CD4-positive, CD25-positive, alpha-beta regulatory T cell (primary cell): ENCODE measurements around the gene SPINT2. TPM values are rescaled to one million over a fixed set of nuclear protein-coding genes. Genes with fewer than 3 reads are reported as not detected.

Experiments
- ATAC-seq, 2 donors: fragments of 150-1000 bp; cut with Tn5 transposase; one replicate each; pipeline ENCODE4 v1.10.0; 2021; ENCODE audit warnings: low read depth in 2 of 2, moderate number of reproducible peaks in 2 of 2, moderate library complexity in 1 of 2
- DNase-seq, 3 donors: peaks; one replicate each; pipeline versions ENCODE4 v3.0.0 to v3.0.0-alpha.2; 2012 to 2022; ENCODE audit warnings: mixed read lengths in 1 of 3
- H3K27ac ChIP-seq: one replicate; pipeline ENCODE4 v1.7.0; 2013; ENCODE audit warnings: mild to moderate bottlenecking, low read length; ENCODE audit not compliant: insufficient read depth, poor library complexity, severe bottlenecking
- H3K27me3 ChIP-seq: one replicate; pipeline ENCODE4 v1.7.0; 2013; ENCODE audit warnings: low read length; ENCODE audit not compliant: control insufficient read depth, insufficient read depth
- H3K36me3 ChIP-seq: one replicate; pipeline ENCODE4 v1.7.0; 2013; ENCODE audit warnings: mild to moderate bottlenecking, low read length, moderate library complexity; ENCODE audit not compliant: control insufficient read depth, insufficient read depth
- H3K4me1 ChIP-seq: 2 replicates; pipeline ENCODE4 v1.7.0; 2013; ENCODE audit warnings: mild to moderate bottlenecking, low read length; ENCODE audit not compliant: insufficient read depth, control insufficient read depth, poor library complexity, severe bottlenecking
- H3K4me3 ChIP-seq: one replicate; pipeline ENCODE4 v1.7.0; 2013; ENCODE audit warnings: low read depth, mild to moderate bottlenecking, low read length, moderate library complexity
- H3K9me3 ChIP-seq, 2 experiments: 1 replicate in 1 of 2; 2 replicates in 1 of 2; pipeline ENCODE4 v1.7.0; 2013; ENCODE audit warnings: low read length in 2 of 2, mild to moderate bottlenecking in 1 of 2, moderate library complexity in 1 of 2; ENCODE audit not compliant: control insufficient read depth in 2 of 2
- H3K27ac Mint-ChIP-seq, 3 donors: one replicate each; pipeline ENCODE4 v1.8.0; 2020 to 2022; ENCODE audit warnings: mild to moderate bottlenecking in 3 of 3, mixed read lengths in 3 of 3, moderate library complexity in 2 of 3
- H3K27me3 Mint-ChIP-seq: one replicate; pipeline ENCODE4 v1.8.0; 2022; ENCODE audit warnings: mild to moderate bottlenecking, mixed read lengths
- H3K36me3 Mint-ChIP-seq: one replicate; pipeline ENCODE4 v1.8.0; 2020; ENCODE audit warnings: mixed read lengths
- H3K4me1 Mint-ChIP-seq, 4 donors: one replicate each; pipeline ENCODE4 v1.8.0; 2020 to 2022; ENCODE audit warnings: mixed read lengths in 4 of 4, mild to moderate bottlenecking in 1 of 4
- H3K4me3 Mint-ChIP-seq, 4 donors: one replicate each; pipeline ENCODE4 v1.8.0; 2020 to 2022; ENCODE audit warnings: mild to moderate bottlenecking in 4 of 4, mixed read lengths in 4 of 4, moderate library complexity in 3 of 4
- H3K9me3 Mint-ChIP-seq, 7 donors: one replicate each; pipeline ENCODE4 v1.8.0; 2020 to 2022; ENCODE audit warnings: mixed read lengths in 7 of 7, mild to moderate bottlenecking in 3 of 7, moderate library complexity in 2 of 7
- polyA plus RNA-seq, 4 donors: library from polyadenylated mRNA; unstranded; fragments of 300-500 nt; fragmentation: Illumina TruSeq; gene quantifications; one replicate each; pipeline ENCODE4 v1.2.3, GENCODE V29; 2021
- total RNA-seq: library from RNA; stranded (reverse); gene quantifications from one replicate; pipeline ENCODE4 v1.2.3, GENCODE V29; 2022

Gene SPINT2
- total and polyA plus RNA-seq, 5 donors from 2014 or later, result 15.6 to 70.4 (median 40.0) TPM

GRCh38 chr19:38294090-38294489 is 29.7 kb downstream of the SPINT2 start:
- H3K36me3 Mint-ChIP-seq, result peaks cover 12% of the 10 kb centered on the region
- Histone ChIP-seq H3K4me3 (no peak overlapping the region), H3K36me3 (no peaks in the 10 kb centered on the region), H3K27me3 (no peaks in the 10 kb centered on the region), H3K4me1 (no peaks in the 10 kb centered on the region), H3K9me3 (no peaks in the 10 kb centered on the region), H3K27ac (no peak overlapping the region)
- H3K9me3 Mint-ChIP-seq, result no peaks in the 10 kb centered on the region
- no peak overlapping the region for H3K4me3 Mint-ChIP-seq
- H3K27ac Mint-ChIP-seq, result no peak overlapping the region
- DNase-seq (no peak), ATAC-seq (no peak)
- no peaks in the 10 kb centered on the region for H3K4me1 Mint-ChIP-seq
- H3K27me3 Mint-ChIP-seq, result no peaks in the 10 kb centered on the region

- H3K27ac Mint-ChIP-seq, result no peak overlapping the region
- H3K4me1 Mint-ChIP-seq, result no peaks in the 10 kb centered on the region
- no peaks in the 10 kb centered on the region for H3K9me3 ChIP-seq
- no peak overlapping the region for H3K27ac ChIP-seq
- DNase-seq, result no peak
- H3K4me3 Mint-ChIP-seq, result no peak overlapping the region
- ATAC-seq, result no peak
- no peaks in the 10 kb centered on the region for H3K4me1 ChIP-seq
- H3K27me3 ChIP-seq, result no peaks in the 10 kb centered on the region
- H3K36me3 Mint-ChIP-seq, result no peaks in the 10 kb centered on the region
- no peaks in the 10 kb centered on the region for H3K36me3 ChIP-seq
- no peaks in the 10 kb centered on the region for H3K9me3 Mint-ChIP-seq
- H3K27me3 Mint-ChIP-seq, result no peaks in the 10 kb centered on the region
- no peak overlapping the region for H3K4me3 ChIP-seq
Observed at GRCh38 chr19:38298821-38299680, 34.7 kb downstream of the SPINT2 start.

GRCh38 chr19:38303517-38304351 is 39.4 kb downstream of the SPINT2 start, which contains the start of gene C19orf33:
C19orf33 (plus strand) TSS chr19:38304251; CDS start chr19:38304262, 11 bp downstream.
- Histone ChIP-seq H3K9me3 (no peaks in the 10 kb centered on the region), H3K36me3 (peaks cover 7% of the 10 kb centered on the region), H3K27ac (no peak within 1 kb of the TSS), H3K27me3 (no peaks in the 10 kb centered on the region), H3K4me3 (no peak within 1 kb of the TSS), H3K4me1 (no peaks in the 10 kb centered on the region)
- peaks cover 0 to 1% (median 0%) of the 10 kb centered on the region in 7 donors for H3K9me3 Mint-ChIP-seq
- DNase-seq, result no peak
- ATAC-seq, result no peak
- no peak within 1 kb of the TSS for H3K4me3 Mint-ChIP-seq
- no peak within 1 kb of the TSS for H3K27ac Mint-ChIP-seq
- peaks cover 8% of the 10 kb centered on the region for H3K36me3 Mint-ChIP-seq
- H3K4me1 Mint-ChIP-seq, result no peaks in the 10 kb centered on the region
- H3K27me3 Mint-ChIP-seq, result no peaks in the 10 kb centered on the region

- no peak overlapping the region for H3K4me3 Mint-ChIP-seq
- no peaks in the 10 kb centered on the region for H3K27me3 ChIP-seq
- H3K27me3 Mint-ChIP-seq, result no peaks in the 10 kb centered on the region
- H3K9me3 Mint-ChIP-seq, result peaks cover 0 to 1% (median 0%) of the 10 kb centered on the region in 7 donors
- H3K36me3 ChIP-seq, result peaks cover 9% of the 10 kb centered on the region
- ATAC-seq, result no peak
- H3K4me3 ChIP-seq, result no peak overlapping the region
- no peaks in the 10 kb centered on the region for H3K9me3 ChIP-seq
- H3K4me1 Mint-ChIP-seq, result no peaks in the 10 kb centered on the region
- no peaks in the 10 kb centered on the region for H3K4me1 ChIP-seq
- H3K36me3 Mint-ChIP-seq, result peaks cover 8% of the 10 kb centered on the region
- DNase-seq, result no peak
- H3K27ac ChIP-seq, result no peak overlapping the region
- no peak overlapping the region for H3K27ac Mint-ChIP-seq
Observed at GRCh38 chr19:38304352-38304865, 40.0 kb downstream of the SPINT2 start.

GRCh38 chr19:38304866-38305429 is 40.6 kb downstream of the SPINT2 start:
- no peak overlapping the region for H3K4me3 Mint-ChIP-seq
- Histone ChIP-seq H3K36me3 (peaks cover 9% of the 10 kb centered on the region), H3K27ac (no peak overlapping the region), H3K27me3 (no peaks in the 10 kb centered on the region), H3K4me3 (no peak overlapping the region), H3K9me3 (no peaks in the 10 kb centered on the region), H3K4me1 (no peaks in the 10 kb centered on the region)
- H3K27me3 Mint-ChIP-seq, result no peaks in the 10 kb centered on the region
- peaks cover 8% of the 10 kb centered on the region for H3K36me3 Mint-ChIP-seq
- H3K9me3 Mint-ChIP-seq, result peaks cover 0 to 1% (median 0%) of the 10 kb centered on the region in 7 donors
- DNase-seq (no peak), ATAC-seq (no peak)
- H3K4me1 Mint-ChIP-seq, result no peaks in the 10 kb centered on the region
- no peak overlapping the region for H3K27ac Mint-ChIP-seq

- Mint-ChIP-seq H3K27me3 (no peaks in the 10 kb centered on the region), H3K4me3 (no peak overlapping the region), H3K9me3 (peaks cover 0 to 1% (median 0%) of the 10 kb centered on the region in 7 donors), H3K36me3 (peaks cover 18% of the 10 kb centered on the region), H3K27ac (no peak overlapping the region), H3K4me1 (peaks cover 0 to 7% (median 2%) of the 10 kb centered on the region in 4 donors)
- no peak for DNase-seq
- H3K27me3 ChIP-seq, result no peaks in the 10 kb centered on the region
- no peaks in the 10 kb centered on the region for H3K9me3 ChIP-seq
- ATAC-seq, result no peak
- H3K4me3 ChIP-seq, result no peak overlapping the region
- H3K4me1 ChIP-seq, result no peaks in the 10 kb centered on the region
- no peak overlapping the region for H3K27ac ChIP-seq
- H3K36me3 ChIP-seq, result peaks cover 9% of the 10 kb centered on the region
Observed at GRCh38 chr19:38306236-38306635, 41.9 kb downstream of the SPINT2 start.

- peaks cover 20% of the 10 kb centered on the region for H3K36me3 Mint-ChIP-seq
- no peak overlapping the region for H3K27ac ChIP-seq
- no peak overlapping the region for H3K27ac Mint-ChIP-seq
- H3K4me3 ChIP-seq, result no peak overlapping the region
- no peak for ATAC-seq
- H3K4me3 Mint-ChIP-seq, result no peak overlapping the region
- no peaks in the 10 kb centered on the region for H3K9me3 ChIP-seq
- H3K9me3 Mint-ChIP-seq, result peaks cover 0 to 1% (median 0%) of the 10 kb centered on the region in 7 donors
- no peak for DNase-seq
- no peaks in the 10 kb centered on the region for H3K27me3 ChIP-seq
- H3K36me3 ChIP-seq, result peaks cover 9% of the 10 kb centered on the region
- H3K27me3 Mint-ChIP-seq, result no peaks in the 10 kb centered on the region
- peaks cover 0 to 7% (median 2%) of the 10 kb centered on the region in 4 donors for H3K4me1 Mint-ChIP-seq
- H3K4me1 ChIP-seq, result no peaks in the 10 kb centered on the region
Observed at GRCh38 chr19:38307076-38307475, 42.7 kb downstream of the SPINT2 start.
